HFF-Myc (cell line): ENCODE results near the gene PMPCB.
A peak's percentile ranks its signal among the peaks of the same experiment; 100 is the strongest.

Experiments
- DNase-seq: peaks from one replicate; pipeline ENCODE4 v3.0.0-alpha.2; 2011; ENCODE audit warnings: low read depth; ENCODE audit errors: extremely low read depth
- H3K4me3 ChIP-seq: replicated peaks from 2 replicates; pipeline ENCODE4 v1.5.1; 2011; ENCODE audit warnings: low read depth, mild to moderate bottlenecking, control low read depth, low read length
- TF ChIP-seq, protein P1 (sequence below): IDR thresholded peaks from 2 replicates; pipeline ENCODE4 v1.5.1; 2012; ENCODE audit warnings: mild to moderate bottlenecking, low read depth, low read length, control low read depth; ENCODE audit errors: missing control alignments

PMPCB gene

DNA sequence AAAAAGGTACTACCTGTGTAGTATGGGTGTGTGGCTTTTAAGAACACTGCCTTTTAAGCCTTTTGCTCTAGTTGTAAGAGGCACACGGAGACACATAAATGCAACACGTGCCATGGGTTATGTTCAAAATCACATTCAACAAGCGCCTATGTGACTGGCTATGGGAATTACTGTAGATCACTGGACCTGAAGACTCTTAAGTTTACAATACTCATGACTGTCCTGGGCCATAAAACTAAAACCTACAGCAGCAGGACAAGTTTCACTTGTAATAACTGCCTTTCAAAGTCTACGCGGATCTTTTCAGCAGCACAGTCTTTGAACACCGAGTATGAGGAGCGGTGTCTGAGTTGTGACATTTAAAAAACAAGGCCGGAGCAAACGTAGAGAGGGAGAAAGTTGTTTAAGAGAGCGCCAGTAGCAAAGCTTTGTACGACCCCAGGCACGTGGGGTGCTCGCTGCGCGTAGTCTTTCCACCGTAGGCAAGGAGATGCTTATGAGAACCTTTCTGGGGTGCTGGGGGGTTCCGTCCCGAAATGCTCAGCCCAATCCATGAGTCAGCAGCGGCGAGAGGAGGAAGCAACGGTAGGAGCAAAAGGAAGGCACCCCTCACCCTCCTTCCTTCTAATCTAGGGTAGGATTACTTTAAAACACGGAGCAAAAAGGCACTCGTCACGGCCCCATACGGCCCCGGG, 46.7 kb downstream of the PMPCB start:
- TF ChIP-seq, protein P1, sequence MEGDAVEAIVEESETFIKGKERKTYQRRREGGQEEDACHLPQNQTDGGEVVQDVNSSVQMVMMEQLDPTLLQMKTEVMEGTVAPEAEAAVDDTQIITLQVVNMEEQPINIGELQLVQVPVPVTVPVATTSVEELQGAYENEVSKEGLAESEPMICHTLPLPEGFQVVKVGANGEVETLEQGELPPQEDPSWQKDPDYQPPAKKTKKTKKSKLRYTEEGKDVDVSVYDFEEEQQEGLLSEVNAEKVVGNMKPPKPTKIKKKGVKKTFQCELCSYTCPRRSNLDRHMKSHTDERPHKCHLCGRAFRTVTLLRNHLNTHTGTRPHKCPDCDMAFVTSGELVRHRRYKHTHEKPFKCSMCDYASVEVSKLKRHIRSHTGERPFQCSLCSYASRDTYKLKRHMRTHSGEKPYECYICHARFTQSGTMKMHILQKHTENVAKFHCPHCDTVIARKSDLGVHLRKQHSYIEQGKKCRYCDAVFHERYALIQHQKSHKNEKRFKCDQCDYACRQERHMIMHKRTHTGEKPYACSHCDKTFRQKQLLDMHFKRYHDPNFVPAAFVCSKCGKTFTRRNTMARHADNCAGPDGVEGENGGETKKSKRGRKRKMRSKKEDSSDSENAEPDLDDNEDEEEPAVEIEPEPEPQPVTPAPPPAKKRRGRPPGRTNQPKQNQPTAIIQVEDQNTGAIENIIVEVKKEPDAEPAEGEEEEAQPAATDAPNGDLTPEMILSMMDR, result no peak
- peak overlapping the region; percentile 86 for H3K4me3 ChIP-seq
- DNase-seq, result no peak

GRCh38 chr7:103344453-103345149, 47.4 kb downstream of the PMPCB start, which contains the start of gene DNAJC2:
Gene DNAJC2 (minus strand): TSS chr7:103344767. CDS start chr7:103344622, 145 bp downstream.
- TF ChIP-seq, protein P1, result no peak
- peak; percentile 71 for DNase-seq
- peak within 1 kb of the TSS; percentile 86 for H3K4me3 ChIP-seq

- no peak for DNase-seq
- TF ChIP-seq, protein P1, result no peak
- H3K4me3 ChIP-seq, result no peak overlapping the region
Observed at GRCh38 chr7:103346396-103346795, 49.2 kb downstream of the PMPCB start.

DNA sequence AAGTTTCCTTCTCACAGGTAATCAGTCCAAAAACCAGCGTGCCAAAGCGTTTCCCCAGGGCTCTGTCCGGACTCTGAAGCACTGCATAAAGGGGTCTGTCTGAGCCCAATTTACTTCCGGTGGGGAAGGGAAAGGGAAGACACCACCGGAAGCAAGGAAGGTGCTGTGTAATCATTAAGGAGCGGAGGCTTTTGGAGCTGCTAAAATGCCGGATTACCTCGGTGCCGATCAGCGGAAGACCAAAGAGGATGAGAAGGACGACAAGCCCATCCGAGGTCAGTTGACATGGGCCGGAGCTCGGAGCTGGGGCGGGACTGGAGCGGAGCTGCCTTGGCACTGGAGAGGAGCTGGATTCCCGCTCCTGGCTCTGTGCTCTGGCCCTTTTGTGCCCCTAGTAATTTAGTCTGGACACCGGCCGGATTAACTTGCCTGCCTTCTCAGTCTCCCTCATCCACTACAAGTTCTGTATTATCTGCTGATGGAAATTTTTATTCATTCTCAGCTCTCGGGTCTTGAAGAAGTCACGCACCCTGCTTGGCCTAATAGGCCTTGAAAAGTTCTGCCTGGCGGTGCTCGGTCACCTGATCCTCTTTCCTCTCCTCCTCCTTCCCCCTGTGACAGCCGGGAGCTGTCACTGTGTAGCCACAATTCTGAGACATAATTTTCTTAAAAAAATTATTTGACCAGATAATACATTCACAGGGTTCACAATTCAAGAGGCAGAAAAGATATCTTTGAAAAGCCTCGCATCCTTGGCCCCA, 50.5 kb downstream of the PMPCB start, which contains the start of gene PSMC2:
Gene PSMC2 (plus strand): TSS at position 137 of the 761 bp plus-strand sequence. CDS start 69 bp downstream, at position 206.
- H3K4me3 ChIP-seq, result peak within 1 kb of the TSS; percentile 76
- DNase-seq, result peak; percentile 73
- TF ChIP-seq, protein P1, result no peak

GRCh38 chr7:103348452-103348851, 51.2 kb downstream of the PMPCB start:
- DNase-seq, result no peak
- peak overlapping the region; percentile 76 for H3K4me3 ChIP-seq
- TF ChIP-seq, protein P1, result no peak

- TF ChIP-seq, protein P1, result no peak
- peak overlapping the region; percentile 76 for H3K4me3 ChIP-seq
- DNase-seq, result no peak
Observed at GRCh38 chr7:103348959-103349358, 51.7 kb downstream of the PMPCB start.
